Measurements from ENCODE around the gene CLEC4G.

CLEC4G gene

GRCh38 chr19:7720351-7720750 is 11.6 kb downstream of the CLEC4G start:
- no peak for DNase-seq

- DNase-seq: no peak
Observed at GRCh38 chr19:7718668-7719067, 13.2 kb downstream of the CLEC4G start.

GRCh38 chr19:7716762-7717161 is 15.1 kb downstream of the CLEC4G start:
- DNase-seq: no peak

GRCh38 chr19:7715671-7716070 is 16.2 kb downstream of the CLEC4G start:
- DNase-seq: no peak

GRCh38 chr19:7710616-7711015 is 21.3 kb downstream of the CLEC4G start:
- no peak for DNase-seq

GRCh38 chr19:7709932-7710460 is 21.9 kb downstream of the CLEC4G start:
- no peak for DNase-seq

- no peak for DNase-seq
Observed at GRCh38 chr19:7706955-7707456, 24.9 kb downstream of the CLEC4G start.

- no peak for DNase-seq
Observed at GRCh38 chr19:7706188-7706954, 25.5 kb downstream of the CLEC4G start.

- no peak for DNase-seq
Observed at GRCh38 chr19:7705387-7706187, 26.3 kb downstream of the CLEC4G start.

- DNase-seq: no peak
Observed at GRCh38 chr19:7704280-7705060, 27.4 kb downstream of the CLEC4G start.

GRCh38 chr19:7703332-7703731 is 28.6 kb downstream of the CLEC4G start:
- no peak for DNase-seq

- DNase-seq: no peak
Observed at GRCh38 chr19:7701654-7702457, 30.1 kb downstream of the CLEC4G start, which contains the start of gene FCER2. FCER2 (minus strand) TSS chr19:7702131; CDS start chr19:7699760, 2,371 bp downstream.

GRCh38 chr19:7701049-7701653 is 30.8 kb downstream of the CLEC4G start:
- DNase-seq: no peak

GRCh38 chr19:7699417-7700401 is 32.2 kb downstream of the CLEC4G start:
- DNase-seq: no peak

GRCh38 chr19:7699003-7699402 is 32.9 kb downstream of the CLEC4G start:
- no peak for DNase-seq

GRCh38 chr19:7698583-7698982 is 33.3 kb downstream of the CLEC4G start:
- DNase-seq: no peak

- DNase-seq: no peak
Observed at GRCh38 chr19:7697721-7698287, 34.1 kb downstream of the CLEC4G start.

GRCh38 chr19:7694499-7694898 is 37.4 kb downstream of the CLEC4G start:
- no peak for DNase-seq

GRCh38 chr19:7692417-7693088 is 39.4 kb downstream of the CLEC4G start:
- no peak for DNase-seq

All from NCI-H510A treated with DMSO at 0.1 percent for 48 hours (cell line).